Measurements from ENCODE around the gene KLHL17.
A peak's percentile ranks its signal among the peaks of the same experiment; 100 is the strongest.

Gene KLHL17

DNA sequence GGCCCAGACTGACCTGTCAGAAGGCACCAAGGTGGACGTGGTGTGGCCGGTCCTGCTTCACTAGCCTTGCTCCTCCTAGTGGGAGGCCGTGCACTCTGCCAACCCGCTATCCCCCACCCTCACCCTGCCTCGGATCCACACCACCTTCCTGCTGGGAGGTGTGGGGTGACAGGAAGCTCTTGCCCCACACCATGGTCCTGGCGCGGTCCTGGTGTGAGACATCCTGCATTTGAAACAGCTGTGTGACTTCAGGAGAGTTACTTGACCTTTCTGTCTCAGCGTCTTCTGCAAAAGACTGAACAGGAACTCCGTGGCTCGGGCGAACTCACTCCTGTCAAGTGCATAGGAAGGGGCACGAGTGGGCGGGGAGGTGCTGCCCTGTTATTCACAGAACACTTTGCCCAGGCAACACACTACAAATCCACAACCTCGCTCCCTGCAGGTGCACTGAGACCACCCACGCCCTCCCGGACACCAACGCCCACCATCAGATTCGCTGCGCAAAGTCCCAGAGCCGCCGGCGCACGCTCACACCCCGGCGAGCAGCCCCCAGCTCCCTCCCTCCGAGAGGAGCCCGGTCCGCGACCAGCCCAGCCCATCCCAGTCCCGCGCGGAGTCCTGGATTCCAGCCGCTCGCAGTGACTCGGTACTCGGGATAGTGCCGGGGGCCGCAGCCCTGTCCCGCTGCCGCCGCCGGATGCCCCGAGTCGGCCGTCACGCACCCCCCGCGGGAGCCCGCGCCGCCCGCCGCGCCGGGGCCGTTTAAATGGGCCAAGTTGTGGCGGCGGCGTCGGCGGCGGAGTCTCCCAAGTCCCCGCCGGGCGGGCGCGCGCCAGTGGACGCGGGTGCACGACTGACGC is 37.0 kb upstream of the KLHL17 start, which contains the start of gene SAMD11:
TSS of gene SAMD11 (plus strand) at position 793 of the 860 bp plus-strand sequence. CDS start 509 bp downstream, outside the sequence.
- peak; percentile 93 for DNase-seq (ENCODE audit: low read depth)

DNA sequence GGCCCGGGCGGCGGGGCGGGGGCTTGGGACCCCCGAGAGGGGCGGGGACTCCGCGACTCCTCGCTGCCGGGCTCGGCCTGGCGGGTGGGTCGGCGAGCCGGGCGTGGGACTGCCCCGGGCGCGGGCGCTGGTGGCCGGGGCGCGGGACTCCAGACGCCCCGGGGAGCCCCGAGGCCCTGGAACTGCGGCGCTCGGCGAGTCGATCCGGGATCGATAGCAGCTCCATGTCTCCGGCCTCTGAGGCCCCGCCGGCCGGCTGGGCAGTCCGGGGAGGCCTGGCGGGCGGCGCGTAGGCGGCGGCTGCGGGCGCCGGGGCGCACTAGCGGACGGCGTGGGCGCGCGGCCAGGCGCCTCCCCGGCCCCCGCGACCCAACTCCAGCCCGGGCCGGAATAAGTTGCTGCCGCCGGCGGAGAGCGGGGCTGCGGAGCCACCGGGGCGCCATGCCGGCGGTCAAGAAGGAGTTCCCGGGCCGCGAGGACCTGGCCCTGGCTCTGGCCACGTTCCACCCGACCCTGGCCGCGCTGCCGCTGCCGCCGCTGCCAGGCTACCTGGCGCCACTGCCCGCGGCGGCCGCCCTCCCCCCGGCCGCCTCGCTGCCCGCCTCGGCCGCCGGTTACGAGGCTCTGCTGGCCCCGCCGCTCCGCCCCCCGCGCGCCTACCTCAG is 36.3 kb upstream of the KLHL17 start:
- no peak for DNase-seq (ENCODE audit: low read depth)

DNA sequence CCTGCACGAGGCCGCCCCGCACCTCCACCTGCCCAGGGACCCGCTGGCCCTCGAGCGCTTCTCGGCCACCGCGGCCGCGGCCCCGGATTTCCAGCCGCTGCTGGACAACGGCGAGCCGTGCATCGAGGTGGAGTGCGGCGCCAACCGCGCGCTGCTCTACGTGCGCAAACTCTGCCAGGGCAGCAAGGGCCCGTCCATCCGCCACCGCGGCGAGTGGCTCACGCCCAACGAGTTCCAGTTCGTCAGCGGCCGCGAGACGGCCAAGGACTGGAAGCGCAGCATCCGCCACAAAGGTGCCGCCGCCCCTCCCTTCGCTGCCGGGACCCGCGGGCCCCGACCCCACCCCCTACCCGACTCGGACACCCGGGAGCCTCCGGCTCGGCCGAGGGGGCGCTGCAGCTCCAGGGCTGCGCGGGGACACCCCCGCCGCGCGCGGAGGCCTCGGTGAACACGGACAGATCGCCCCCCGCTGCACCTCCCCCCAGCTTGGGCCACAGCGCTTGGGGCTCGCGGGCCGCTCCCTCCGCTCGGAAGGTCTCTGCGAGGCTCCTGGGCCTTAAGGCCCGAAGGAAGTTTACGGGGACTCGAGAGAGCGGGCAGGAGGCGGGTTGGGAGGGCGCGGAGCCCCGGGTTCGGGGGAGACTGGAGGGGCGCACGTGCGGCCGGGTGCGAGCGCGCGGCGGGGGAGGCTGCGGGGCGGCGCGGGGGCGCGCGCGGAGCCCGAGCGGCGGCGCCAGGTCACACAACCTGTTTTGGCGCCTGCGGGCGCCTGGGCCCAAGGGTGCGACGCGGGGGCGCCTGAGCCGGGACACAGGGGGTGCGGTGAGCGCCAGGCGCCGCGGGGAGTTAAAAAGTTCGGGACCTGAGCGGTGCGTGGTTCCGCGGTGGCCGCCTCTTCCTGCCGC is 35.5 kb upstream of the KLHL17 start:
- DNase-seq (ENCODE audit: low read depth), result peak; percentile 53

DNA sequence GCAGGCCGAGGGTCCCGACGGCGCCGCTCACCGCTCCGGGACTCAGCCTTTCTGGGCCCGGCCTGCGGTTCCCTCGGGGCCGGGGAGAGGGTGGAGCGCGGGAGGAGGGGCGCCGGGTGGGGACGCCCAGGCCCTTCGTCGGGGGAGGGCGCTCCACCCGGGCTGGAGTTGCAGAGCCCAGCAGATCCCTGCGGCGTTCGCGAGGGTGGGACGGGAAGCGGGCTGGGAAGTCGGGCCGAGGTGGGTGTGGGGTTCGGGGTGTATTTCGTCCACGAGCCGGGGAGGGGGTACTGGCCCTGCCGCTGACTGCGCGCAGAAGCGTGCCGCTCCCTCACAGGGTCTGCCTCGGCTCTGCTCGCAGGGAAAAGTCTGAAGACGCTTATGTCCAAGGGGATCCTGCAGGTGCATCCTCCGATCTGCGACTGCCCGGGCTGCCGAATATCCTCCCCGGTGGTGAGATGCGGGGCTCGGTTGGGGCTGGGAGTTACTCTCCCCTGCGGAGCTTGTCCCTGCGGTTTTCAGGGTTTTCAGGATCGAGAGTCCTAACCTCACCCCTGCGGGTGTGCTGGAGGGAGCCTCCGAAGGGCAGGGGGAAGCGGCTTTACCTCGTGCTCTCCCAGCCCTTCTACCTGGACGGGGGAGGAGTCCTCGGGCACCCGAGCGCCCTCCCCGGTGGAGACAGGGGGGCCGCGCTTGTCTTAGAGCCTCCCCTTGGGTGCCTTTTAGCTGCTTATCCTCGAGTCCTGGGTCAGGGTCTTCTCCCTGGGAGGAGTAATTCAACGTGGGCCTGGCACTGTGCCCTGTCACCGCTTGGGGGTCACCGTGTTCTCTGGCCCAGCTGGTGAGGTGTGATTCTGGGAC is 34.6 kb upstream of the KLHL17 start:
- DNase-seq (ENCODE audit: low read depth), result no peak

DNA sequence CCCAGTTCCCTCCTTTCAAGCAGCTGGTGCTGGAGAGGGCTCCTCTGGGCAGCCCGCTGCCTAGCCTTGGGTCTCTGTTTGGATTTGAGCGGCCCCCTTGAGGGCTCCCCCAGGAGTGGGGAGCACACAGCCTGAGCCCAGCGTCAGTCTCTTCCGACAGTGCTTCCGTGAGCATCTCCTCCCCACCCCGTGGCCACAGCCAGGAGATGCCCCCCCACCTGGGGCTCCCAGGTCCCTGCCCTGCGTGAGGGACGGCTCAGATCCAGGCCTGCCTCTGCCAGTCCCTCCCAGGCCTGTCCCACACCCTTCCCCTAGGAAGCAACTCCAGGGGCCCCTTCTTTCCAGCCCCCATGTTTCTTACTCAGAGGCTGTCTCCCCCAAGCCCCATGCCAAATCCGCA is 33.1 kb upstream of the KLHL17 start:
- DNase-seq (ENCODE audit: low read depth), result no peak

DNA sequence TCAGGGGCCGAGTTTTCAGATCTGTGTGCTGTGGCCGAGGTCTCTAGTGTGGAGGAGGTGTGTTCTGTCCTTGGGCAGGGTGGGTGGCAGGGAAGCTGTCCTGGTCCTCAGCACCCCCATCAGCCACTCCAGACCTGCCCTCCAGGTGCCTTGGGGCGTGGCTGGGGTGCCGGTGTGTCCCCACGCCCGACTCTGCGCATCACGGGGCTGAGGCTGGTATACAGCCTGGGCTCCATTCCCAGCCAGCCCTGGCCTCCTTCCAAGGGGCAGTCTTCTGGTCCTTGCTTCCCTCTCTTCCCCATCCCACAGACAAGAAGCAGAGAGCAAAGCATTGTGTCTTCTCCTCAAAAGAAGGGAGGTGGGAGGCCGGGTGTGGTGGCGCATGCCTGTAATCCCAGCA is 32.6 kb upstream of the KLHL17 start:
- no peak for DNase-seq (ENCODE audit: low read depth)

DNA sequence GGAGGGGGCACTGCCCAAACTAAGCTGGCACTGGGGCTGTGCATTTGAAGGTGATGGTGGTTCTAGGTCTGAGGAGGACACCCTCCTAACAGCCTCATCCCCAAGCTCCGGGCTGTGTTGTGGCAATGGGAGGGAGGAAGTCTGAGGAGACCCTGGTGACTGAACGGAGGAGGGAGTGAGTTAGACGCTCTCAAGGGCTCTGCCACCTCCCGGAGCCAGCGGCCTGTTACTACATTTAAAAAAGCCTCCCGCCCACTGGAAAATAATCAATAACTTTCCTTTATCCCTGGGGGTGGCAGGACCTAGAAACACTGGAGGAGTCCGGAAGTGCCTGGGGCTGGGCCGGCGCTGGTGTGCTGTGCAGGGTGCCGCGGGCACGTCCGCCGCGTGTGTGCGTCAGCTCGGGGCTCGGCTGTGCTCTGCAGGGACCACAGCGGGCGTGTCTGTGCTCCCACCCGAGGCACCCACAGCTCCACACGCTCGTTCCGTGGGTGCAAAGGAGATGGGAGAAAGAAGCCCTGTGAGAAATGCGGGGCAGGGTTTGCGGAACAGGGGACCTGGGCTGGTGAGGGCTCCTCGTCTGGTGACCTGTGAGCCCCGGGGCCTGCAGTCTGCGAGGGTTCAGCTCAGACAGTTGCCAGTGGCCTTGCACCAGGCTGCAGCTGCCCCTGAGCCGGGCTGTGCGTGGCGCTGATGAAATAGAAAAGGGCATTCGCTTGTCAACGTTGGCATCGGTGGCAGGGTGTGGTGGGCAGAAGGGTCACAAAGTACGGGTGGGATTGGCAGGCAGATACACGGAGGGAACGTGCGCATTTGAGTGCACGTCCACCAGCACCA is 31.3 kb upstream of the KLHL17 start:
- no peak for DNase-seq (ENCODE audit: low read depth)

DNA sequence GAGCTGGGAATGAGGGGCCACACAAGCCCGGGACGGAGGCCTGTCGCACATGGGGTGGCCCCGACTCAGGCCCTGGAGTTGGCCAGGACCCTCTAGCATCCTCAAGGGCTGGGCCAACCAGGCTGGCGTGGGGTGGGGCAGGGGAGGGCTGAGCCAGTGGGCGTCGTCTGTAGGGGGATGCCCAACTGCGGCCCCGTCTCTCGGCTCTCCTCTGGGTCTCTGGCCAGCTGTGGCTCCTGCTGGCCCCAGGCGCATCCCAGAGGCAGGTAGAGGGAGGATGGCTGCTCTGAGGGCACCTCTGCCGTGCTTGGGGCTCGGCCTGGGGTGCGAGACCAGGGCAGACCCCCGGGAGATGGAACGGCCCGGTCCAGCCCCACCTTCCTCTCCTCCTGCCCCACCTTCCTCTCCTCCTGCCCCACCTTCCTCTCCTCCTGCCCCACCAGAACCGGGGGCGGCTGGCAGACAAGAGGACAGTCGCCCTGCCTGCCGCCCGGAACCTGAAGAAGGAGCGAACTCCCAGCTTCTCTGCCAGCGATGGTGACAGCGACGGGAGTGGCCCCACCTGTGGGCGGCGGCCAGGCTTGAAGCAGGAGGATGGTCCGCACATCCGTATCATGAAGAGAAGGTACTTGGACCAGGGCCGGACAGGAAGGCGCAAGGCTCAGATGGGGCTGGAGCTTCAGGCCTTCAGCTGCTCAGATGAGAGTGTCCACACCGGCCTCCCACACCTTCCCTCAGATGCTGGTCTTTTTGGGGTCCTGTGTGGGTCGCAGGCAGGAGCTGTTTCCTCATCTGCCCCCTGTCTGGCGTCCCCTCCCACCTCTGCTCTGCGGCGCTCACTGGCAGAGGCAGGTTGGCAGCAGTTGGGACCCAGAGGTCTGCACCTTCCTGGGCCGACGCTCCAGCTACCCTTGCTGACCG is 30.4 kb upstream of the KLHL17 start:
- DNase-seq (ENCODE audit: low read depth), result no peak

DNA sequence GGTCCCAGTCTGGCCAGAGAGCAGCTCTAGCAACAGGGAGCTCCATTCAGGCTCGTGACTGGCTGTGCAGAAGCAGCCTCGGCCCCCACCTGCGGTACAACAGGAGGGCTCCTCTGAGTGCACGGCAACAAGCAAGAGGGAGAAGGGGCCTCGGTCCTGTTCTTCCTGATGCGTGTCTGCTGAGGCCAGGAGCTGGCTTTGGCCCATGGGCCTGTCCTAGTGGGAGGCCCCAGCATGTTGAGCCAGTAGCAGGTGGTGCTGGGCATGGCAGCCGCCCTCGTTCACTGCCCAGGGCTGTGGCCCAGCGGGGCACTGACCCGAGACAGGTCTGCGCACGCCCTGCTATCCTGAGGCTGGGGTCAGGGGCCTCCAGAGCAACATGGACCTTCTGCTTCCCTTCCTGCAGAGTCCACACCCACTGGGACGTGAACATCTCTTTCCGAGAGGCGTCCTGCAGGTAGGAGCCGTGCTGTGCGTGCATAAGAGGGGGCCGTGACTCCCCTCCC is 29.7 kb upstream of the KLHL17 start:
- DNase-seq (ENCODE audit: low read depth), result no peak

DNA sequence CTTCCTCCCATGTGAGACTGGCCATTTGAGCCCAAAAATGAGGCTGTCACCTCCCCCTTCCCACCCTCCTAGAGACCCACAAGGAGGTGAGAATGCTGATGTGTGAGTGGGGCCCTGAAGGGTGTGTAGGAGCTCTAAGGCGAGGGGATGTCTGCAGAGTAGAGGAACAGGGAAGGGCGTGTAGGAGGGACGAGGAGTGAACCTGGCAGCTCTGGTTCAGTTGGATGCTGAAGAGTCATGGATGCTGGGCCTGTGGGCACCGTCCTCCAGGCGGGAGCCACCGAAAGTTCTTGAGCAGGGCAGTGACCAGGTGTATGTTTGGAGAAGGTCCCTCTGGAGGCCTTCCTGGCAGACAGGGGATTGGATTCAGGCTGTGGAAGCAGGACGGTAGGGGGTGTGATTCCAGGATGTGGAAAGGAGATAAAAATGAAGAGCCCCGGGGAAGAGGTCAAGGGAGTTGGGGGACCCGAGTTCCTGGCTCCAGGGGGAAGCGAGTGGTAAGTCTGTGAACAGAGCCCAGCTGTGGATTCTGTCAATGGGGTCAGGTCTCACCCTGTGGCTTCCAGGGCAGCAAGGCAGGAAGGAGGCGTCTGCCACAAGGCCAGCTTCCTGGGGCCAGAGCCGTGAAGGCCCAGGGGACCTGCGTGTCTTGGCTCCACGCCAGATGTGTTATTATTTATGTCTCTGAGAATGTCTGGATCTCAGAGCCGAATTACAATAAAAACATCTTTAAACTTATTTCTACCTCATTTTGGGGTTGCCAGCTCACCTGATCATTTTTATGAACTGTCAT is 28.8 kb upstream of the KLHL17 start:
- DNase-seq (ENCODE audit: low read depth), result no peak

DNA sequence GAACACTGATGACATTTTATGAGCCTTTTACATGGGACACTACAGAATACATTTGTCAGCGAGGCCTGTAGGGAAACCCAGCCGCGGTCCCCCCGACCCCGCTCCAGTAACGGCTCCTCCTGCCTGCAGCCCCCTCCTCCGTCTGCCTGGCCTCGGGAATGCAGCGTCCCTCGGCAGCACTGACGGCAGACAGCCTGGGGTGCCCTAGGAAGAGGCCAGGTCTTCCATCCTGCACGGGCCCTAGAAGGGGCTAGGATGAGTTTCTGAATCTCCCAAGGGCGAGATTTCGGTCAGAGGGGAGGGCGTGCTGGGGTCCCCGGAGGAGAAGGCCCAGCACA is 28.2 kb upstream of the KLHL17 start:
- no peak for DNase-seq (ENCODE audit: low read depth)

DNA sequence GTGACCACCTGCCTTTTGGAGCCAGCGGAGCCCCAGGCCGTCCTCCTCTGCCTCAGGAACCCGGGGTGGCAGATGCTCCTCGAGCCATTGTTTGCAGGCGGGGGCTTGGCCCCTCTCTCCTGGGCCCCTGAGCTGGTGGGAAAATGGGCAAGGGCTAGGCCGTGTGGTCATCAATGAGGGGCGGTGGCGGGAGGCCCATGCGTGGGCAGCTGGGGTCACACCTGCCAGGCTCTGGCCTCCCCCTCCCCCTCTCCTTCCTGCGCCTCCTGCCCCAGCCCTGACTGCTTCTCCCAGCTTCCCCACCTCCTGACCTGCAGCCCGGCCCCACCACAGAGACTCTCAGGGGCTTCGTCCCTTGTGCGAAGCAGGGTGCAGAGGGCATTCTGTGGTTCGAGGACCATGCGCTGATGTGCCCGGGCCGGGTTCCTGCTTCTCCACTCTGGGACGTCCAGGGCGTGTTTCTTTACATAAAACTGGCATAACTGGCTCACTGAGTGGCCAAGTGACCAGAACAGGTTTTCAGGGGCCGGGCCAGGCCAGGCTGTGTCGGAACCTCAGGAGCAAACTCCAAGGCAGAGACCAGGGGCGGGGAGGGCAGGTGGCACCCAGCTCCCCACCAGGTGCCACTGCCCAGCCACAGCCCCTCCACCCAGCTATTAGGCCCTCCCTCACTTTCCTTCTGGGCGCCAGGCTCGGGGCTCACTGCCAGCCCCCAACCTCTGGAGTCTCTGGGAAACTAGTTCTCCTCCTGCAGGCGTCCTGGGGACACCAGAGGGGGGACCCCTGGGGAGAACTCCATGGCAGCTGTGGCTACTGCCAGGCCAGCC is 27.4 kb upstream of the KLHL17 start:
- no peak for DNase-seq (ENCODE audit: low read depth)

DNA sequence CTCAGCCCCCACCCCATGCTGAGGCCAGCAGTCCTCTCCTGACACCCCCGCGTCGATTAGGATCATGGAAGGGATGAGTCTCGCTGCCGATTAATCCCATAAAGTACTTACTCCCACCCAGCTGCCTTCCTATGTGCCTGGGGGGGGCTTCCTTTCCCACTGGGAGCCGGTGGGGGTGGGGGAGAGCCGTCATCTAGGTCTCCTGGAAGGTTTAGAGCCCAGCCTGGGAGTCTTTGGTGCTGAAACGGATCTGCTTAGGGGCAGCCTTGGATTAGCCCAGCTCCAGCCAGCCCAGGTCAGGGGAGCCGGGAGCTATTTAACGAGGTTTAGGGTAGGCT is 26.8 kb upstream of the KLHL17 start:
- no peak for DNase-seq (ENCODE audit: low read depth)

DNA sequence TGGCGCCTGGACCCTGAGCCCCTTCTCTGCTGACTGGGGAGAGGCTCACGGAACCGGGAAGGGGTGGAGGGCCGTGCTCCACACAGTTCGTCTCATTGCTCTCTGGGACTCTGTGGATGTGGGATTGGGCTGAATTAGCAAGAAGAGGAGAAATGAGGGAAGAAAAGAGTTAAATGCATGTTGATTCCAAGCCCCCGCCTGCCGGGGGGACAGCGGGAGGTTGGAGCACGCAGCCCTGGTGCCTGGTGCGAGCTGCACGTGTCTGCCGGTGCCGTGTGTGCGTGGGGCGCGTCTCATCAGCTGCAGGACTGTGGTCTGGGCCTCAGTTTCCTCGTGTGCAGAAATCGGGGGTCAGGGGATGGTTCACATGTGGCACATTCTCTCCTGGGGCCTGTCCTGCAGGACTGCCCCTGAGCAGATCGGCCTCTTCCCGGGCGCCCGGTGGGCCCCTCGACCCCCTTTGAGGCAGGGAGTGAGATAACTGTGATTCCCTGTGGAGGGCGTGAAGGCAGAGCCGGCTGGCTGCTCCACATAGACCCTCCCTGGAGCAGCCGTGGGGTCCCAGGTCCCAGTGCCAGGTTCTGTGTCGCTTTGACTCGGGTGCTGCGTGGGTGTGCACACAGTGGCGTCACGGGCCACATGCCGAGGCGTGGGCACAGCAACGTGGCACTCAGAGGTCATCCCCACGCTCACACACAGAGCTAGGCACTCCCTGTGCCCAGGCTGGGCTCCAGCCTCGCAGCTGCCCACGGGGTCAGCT is 25.2 kb upstream of the KLHL17 start:
- no peak for DNase-seq (ENCODE audit: low read depth)

DNA sequence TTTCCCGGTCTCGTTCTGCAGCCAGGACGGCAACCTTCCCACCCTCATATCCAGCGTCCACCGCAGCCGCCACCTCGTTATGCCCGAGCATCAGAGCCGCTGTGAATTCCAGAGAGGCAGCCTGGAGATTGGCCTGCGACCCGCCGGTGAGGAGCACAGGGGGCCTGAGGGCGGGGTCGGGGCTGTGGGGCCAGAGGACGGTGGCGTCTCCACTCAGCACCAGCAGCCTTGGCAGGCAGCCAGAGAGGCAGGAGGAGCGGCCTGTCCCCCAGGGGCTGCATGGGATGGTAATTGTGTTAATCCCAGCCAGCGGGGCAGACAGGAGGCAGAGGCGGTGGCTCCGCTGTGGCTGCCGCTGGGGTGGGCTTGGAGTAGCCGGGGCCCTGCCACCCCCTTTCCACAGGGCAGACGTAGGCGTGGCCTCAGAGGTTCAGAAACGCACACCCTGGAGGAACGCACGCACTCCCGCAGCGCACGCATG is 24.6 kb upstream of the KLHL17 start:
- DNase-seq (ENCODE audit: low read depth), result no peak

DNA sequence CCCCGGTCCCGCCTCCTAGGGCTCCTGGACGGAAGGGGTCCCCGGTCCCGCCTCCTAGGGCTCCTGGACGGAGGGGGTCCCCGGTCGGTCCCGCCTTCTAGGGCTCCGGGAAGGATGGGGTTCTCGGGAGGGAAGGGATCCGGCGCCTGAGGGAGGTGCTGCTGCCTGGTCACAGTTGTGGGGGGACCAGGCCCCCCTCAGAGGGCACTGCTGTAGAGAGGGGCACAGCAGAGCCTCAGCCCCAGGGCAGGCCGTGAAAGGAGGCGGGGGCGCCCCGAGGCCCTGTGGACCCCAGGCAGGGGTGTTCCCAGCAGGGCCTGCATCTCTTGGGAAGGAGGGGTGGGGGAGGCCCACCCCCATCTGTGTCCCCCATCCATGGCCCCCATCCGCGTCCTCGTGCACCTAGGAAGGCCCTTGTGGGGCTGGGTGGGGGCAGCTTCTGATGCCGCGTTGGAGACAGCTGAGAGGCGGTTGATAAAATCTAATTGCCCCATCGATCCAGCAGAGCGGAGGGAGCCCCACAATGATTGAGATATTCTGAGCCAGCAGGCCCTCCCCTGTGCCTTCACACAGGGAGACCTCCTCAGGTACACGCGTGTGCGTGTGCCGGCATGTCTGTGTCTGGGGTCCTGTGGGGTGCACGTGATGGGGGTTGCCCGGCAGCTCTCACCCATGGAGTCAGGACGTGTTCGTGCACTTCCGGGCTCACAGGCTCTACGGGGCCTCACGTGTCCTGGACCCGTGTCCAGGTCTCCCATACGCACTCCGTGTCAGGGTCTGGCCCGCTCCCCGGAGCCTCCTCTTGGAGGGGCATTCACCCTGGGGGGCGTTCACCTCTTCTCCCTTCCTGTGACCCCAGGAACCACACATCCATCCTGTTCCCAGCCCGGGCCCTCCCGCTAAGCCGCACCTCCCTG is 23.8 kb upstream of the KLHL17 start:
- DNase-seq (ENCODE audit: low read depth), result no peak
